ENCODE data around the gene BCL2.

The BCL2 gene

DNA sequence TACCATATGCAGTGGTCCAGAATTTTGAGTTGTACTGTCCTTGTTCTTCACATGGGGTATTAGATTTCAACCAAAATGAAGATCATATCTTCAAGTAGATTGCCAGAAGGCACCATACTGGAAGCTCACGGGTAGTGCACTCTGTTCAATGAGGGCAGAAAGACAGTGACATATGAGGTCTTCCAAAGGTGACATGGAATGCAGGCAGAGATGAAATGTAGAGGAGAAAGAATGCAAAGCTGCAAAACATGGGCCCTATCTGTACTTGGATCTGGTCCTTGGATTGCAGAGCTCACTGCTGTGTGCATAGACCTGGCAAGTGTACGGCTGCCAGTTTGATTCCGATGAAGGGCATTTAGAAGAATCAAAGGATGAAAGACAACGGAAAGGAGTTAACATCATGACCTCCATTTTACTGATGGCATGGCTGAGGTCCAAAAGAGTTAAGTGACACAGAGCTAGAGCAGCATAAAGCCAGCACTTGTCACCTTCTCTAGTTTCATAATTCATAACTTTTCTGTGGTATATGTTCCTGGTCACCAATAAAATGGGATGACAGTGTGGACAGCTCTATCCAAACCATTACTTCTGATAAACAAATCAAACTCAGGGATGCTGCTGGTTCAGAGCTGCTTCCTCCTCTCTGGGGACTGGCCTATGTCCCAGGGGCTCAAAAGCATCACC, 64.7 kb downstream of the BCL2 start:
- DNase-seq (ENCODE audit: extremely low read depth, low read depth): no peak
- TF ChIP-seq, protein P1, sequence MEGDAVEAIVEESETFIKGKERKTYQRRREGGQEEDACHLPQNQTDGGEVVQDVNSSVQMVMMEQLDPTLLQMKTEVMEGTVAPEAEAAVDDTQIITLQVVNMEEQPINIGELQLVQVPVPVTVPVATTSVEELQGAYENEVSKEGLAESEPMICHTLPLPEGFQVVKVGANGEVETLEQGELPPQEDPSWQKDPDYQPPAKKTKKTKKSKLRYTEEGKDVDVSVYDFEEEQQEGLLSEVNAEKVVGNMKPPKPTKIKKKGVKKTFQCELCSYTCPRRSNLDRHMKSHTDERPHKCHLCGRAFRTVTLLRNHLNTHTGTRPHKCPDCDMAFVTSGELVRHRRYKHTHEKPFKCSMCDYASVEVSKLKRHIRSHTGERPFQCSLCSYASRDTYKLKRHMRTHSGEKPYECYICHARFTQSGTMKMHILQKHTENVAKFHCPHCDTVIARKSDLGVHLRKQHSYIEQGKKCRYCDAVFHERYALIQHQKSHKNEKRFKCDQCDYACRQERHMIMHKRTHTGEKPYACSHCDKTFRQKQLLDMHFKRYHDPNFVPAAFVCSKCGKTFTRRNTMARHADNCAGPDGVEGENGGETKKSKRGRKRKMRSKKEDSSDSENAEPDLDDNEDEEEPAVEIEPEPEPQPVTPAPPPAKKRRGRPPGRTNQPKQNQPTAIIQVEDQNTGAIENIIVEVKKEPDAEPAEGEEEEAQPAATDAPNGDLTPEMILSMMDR (IDR thresholded peaks at IDR 0.05; ENCODE audit: low read depth, low read length): no peak

DNA sequence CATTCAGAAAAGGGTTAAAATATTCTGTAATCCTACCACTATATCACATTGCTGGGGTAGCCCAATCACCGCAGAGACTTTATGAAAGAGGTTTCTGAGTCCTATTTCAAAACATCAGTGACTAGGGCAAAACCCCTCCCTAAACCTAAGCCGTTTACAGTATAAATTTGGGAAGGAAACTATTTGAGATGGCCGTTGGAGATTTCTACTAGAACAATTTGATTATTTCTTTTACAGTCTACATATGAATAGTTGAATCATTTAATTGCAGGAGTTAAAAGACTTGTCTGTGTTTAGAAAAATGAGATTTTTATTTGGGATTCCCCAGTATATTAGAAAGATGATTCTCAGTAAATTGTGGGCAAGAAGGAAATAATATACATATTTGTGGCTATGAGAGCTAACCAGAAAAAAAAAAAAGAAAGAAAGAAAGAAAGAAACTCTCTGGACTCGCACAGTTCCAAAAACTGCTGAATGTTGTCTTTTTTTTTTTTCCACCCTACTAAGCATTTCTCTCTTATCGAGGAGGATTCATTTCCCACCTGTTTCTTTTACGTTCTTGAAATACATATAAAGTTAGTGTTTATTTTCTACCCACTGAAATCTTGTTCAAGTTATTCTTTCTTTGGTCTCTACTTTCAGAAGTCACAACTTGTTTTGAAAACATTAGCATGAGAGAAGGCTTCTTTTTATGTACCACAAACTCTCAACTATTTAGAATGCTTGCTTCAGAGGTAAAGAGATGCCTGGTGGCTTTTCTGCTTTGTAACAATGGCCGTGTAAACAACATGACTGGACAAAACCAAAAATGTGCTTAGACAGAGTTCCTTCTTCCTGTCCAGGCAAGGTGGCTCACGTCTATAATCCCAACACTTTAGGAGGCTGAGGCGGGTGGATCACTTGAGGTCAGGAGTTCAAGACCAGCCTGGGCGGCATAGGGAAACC, 65.9 kb downstream of the BCL2 start:
- DNase-seq (ENCODE audit: extremely low read depth, low read depth): no peak
- TF ChIP-seq, protein P1 (IDR thresholded peaks at IDR 0.05; ENCODE audit: low read depth, low read length): no peak

DNA sequence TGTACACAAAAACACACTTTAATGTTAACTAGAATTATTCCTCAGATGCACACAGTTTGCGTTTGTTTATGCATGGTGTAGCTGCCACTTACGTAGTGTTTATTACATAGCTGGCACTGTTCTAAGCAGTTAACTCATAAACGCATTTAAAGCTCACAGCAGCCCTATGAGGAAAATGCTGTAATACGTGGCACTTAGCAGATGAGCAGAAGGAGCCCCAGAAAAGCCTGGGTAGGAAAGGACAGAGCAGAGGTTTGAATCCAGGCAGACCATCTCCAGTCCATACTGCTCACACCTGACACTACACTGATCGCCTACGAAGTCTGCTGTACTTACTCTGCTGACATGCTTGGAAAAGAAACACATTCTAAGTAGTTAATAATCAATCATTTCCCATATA, 66.6 kb downstream of the BCL2 start:
- no peak for DNase-seq (ENCODE audit: extremely low read depth, low read depth)
- TF ChIP-seq, protein P1 (IDR thresholded peaks at IDR 0.05; ENCODE audit: low read depth, low read length): no peak

DNA sequence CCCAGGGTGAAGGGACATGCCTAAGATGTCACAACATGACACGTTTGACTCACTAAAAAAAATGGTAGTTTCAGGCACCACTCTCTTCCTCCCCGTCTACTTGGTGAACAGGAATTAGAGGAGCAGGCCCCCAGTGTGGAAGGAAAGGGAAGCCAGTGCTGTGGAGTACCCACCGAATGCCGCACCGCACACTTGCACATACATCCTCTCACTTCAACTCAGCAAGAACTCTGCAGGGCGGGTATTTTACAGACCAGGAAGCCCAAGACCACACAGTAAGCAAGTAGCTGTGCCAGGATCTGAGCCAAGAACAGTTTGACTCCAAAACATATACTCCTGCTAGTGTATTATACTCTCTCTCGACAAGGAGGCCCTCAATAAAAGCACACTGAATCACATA, 69.8 kb downstream of the BCL2 start:
- TF ChIP-seq, protein P1 (IDR thresholded peaks at IDR 0.05; ENCODE audit: low read depth, low read length): no peak
- no peak for DNase-seq (ENCODE audit: extremely low read depth, low read depth)

DNA sequence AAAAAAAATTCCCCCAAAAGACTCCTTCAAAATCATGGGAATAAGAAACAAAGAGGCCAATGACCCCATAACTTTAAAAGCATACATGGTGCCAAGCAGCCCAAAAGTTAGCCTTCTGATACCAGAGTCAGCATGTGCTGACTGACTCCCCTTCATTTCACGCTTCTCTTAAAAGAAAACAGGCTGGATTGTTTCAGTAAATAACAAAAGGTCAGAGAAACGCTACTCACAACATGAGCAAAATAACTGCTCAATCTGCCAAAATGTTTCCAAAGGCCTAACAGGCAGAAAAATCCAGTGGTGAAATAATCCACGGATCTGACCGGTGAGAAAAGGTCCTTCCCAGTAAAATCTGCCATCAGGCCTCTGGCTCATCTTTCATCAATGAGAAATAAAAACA, 71.6 kb downstream of the BCL2 start:
- TF ChIP-seq, protein P1 (IDR thresholded peaks at IDR 0.05; ENCODE audit: low read depth, low read length): no peak
- no peak for DNase-seq (ENCODE audit: extremely low read depth, low read depth)

DNA sequence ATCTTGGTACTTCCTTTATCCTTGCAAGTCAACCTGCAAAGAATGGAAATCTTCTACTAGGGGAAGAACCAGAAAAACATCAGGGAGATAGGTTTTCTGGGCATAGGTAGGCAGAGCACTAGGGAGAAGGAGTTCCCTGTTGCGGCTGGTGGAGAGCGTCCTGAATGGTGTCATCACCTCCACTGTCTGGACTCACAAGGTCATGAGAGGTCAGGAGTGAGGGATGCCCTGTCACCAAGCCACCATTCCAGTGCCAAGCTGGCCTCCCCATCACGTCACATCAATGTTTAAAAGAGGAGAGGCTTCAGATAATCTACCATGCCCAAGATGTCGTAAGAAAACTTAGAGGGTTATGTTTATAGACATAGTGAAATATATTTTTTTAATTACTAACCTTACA, 72.1 kb downstream of the BCL2 start:
- DNase-seq (ENCODE audit: extremely low read depth, low read depth): no peak
- TF ChIP-seq, protein P1 (IDR thresholded peaks at IDR 0.05; ENCODE audit: low read depth, low read length): no peak

DNA sequence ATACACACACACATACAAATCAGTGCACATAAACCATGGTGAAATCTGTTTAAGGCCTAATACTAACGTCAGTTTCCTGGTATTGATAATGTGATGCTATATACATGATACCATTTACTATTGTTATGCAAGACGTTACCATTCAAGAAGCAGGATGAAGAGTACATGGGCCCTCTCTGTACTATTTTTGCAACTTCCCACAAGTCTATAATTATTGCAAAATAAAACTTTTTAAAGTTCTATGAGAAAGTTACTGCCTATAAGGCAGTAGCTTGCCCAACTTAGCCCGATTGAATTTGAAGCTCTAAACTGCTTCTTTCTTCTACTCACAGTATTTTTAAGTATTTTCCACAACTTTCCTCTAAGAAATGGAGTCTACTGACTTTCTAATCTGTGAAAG, 74.0 kb downstream of the BCL2 start:
- no peak for DNase-seq (ENCODE audit: extremely low read depth, low read depth)
- TF ChIP-seq, protein P1 (IDR thresholded peaks at IDR 0.05; ENCODE audit: low read depth, low read length): no peak
